HepG2 (cell line): ENCODE measurements around the gene SULT2B1. TPM values are rescaled to one million over a fixed set of nuclear protein-coding genes. Genes with fewer than 3 reads are reported as not detected.

ENCODE experiments used
- CHD2 ChIP-seq: IDR thresholded peaks from 2 replicates; pipeline ENCODE4 v1.6.1; 2011; ENCODE audit warnings: low read depth, low read length, improper control_type of control experiment
- DMAP1 ChIP-seq: IDR thresholded peaks from 2 replicates; pipeline ENCODE4 v1.6.1; 2016
- GABPA ChIP-seq, 2 experiments: IDR thresholded peaks; 2 replicates each; pipeline ENCODE4 v1.6.1; 2011 to 2016; ENCODE audit warnings: low read depth in 2 of 2, low read length in 1 of 2, missing biosample characterization in 1 of 2, missing genetic modification characterization in 1 of 2
- MAFG ChIP-seq: sonication (generic); formaldehyde crosslinking; IDR thresholded peaks from 2 replicates; pipeline ENCODE4 v1.5.1; 2020; ENCODE audit warnings: mild to moderate bottlenecking, missing genetic modification reagents
- MEIS1 ChIP-seq: sonication (generic); formaldehyde crosslinking; IDR thresholded peaks from 2 replicates; pipeline ENCODE4 v1.9.0; 2021; ENCODE audit warnings: mild to moderate bottlenecking, missing genetic modification reagents, moderate library complexity, borderline replicate concordance
- MYPOP ChIP-seq: sonication (generic); formaldehyde crosslinking; IDR thresholded peaks from 2 replicates; pipeline ENCODE4 v1.8.1; 2023; ENCODE audit warnings: mild to moderate bottlenecking, moderate library complexity, missing genetic modification reagents
- POGZ ChIP-seq: sonication (generic); formaldehyde crosslinking; IDR thresholded peaks from 2 replicates; pipeline ENCODE4 v1.4.0; 2020; ENCODE audit warnings: mild to moderate bottlenecking, missing genetic modification reagents
- SRY ChIP-seq: sonication (generic); formaldehyde crosslinking; IDR thresholded peaks from 2 replicates; pipeline ENCODE4 v1.8.0; 2022; ENCODE audit warnings: mild to moderate bottlenecking, missing genetic modification reagents
- ZC3H13 ChIP-seq: sonication (generic); formaldehyde crosslinking; IDR thresholded peaks from 2 replicates; pipeline ENCODE4 v1.8.1; 2023; ENCODE audit warnings: mild to moderate bottlenecking, missing genetic modification reagents, moderate library complexity
- ZNF160 ChIP-seq: sonication (generic); formaldehyde crosslinking; IDR thresholded peaks from 2 replicates; pipeline ENCODE4 v1.8.0; 2022; ENCODE audit warnings: mild to moderate bottlenecking, inconsistent platforms, missing genetic modification reagents
- ZNF225 ChIP-seq: sonication (generic); formaldehyde crosslinking; IDR thresholded peaks from 2 replicates; pipeline ENCODE4 v1.4.0; 2020; ENCODE audit warnings: mild to moderate bottlenecking, missing genetic modification reagents
- ZNF329 ChIP-seq: sonication (generic); formaldehyde crosslinking; IDR thresholded peaks from 2 replicates; pipeline ENCODE4 v1.9.0; 2021; ENCODE audit warnings: low read depth, mild to moderate bottlenecking, missing genetic modification reagents
- ZNF75D ChIP-seq: sonication (generic); formaldehyde crosslinking; IDR thresholded peaks from 2 replicates; pipeline ENCODE4 v1.8.1; 2023; ENCODE audit warnings: missing genetic modification reagents, mild to moderate bottlenecking, borderline replicate concordance
- ZNF777 ChIP-seq: sonication (generic); formaldehyde crosslinking; IDR thresholded peaks from 2 replicates; pipeline ENCODE4 v1.4.0; 2020; ENCODE audit warnings: missing genetic modification reagents
- polyA plus RNA-seq, 8 experiments: library from polyadenylated mRNA; depleted of rRNA in 3 of 8; stranded (reverse) in 7 of 8; unstranded in 1 of 8; fragments of >200 nt; fragmentation: Illumina TruSeq in 4 of 8; extraction: Trizol in 4 of 8; gene quantifications; 2 replicates each; pipeline versions ENCODE4 v1.2.1 to v1.2.3, GENCODE V29; 2011 to 2016; ENCODE audit warnings: low read depth in 4 of 8, missing spikeins in 1 of 8, mixed read lengths in 1 of 8; ENCODE audit not compliant: insufficient read depth in 1 of 8
- total RNA-seq, 5 experiments: library from RNA; depleted of rRNA; stranded (reverse); fragments of >200 nt; fragmentation: Illumina TruSeq; extraction: Trizol; gene quantifications; 2 replicates each; pipeline ENCODE4 v1.2.3, GENCODE V29; 2016; ENCODE audit warnings: low read depth in 1 of 5
- TF ChIP-seq, protein P1 (sequence below): IDR thresholded peaks from 2 replicates; pipeline ENCODE4 v1.4.0; 2020; ENCODE audit warnings: mild to moderate bottlenecking, missing genetic modification reagents
- TF ChIP-seq, protein P2 (sequence below): sonication (generic); formaldehyde crosslinking; IDR thresholded peaks from 2 replicates; pipeline ENCODE4 v1.4.0; 2020; ENCODE audit warnings: missing genetic modification reagents, borderline replicate concordance
- TF ChIP-seq, protein P3 (sequence below): IDR thresholded peaks from 2 replicates; pipeline ENCODE4 v1.6.1; 2016; ENCODE audit warnings: mild to moderate bottlenecking

Gene SULT2B1
- total and polyA plus RNA-seq, 2 of the 13 experiments (the other 11 are each of a cell fraction or from before 2014, with no cell fraction given) = 0.13 TPM; not detected in 1

GRCh38 chr19:48588670-48589401, 36.9 kb downstream of the SULT2B1 start (continued):
- TF ChIP-seq MYPOP (CRISPR knock-in tag) = 0 out of 2 replicates have a peak, but pooled peaks have one; percentile 32
- no peak for TF ChIP-seq SRY
- no peak for TF ChIP-seq MAFG (CRISPR knock-in tag)
- 0 out of 2 replicates have a peak, but pooled peaks have one; percentile 42 for TF ChIP-seq POGZ (CRISPR knock-in tag)
- TF ChIP-seq CHD2 = no peak
- TF ChIP-seq, protein P1, sequence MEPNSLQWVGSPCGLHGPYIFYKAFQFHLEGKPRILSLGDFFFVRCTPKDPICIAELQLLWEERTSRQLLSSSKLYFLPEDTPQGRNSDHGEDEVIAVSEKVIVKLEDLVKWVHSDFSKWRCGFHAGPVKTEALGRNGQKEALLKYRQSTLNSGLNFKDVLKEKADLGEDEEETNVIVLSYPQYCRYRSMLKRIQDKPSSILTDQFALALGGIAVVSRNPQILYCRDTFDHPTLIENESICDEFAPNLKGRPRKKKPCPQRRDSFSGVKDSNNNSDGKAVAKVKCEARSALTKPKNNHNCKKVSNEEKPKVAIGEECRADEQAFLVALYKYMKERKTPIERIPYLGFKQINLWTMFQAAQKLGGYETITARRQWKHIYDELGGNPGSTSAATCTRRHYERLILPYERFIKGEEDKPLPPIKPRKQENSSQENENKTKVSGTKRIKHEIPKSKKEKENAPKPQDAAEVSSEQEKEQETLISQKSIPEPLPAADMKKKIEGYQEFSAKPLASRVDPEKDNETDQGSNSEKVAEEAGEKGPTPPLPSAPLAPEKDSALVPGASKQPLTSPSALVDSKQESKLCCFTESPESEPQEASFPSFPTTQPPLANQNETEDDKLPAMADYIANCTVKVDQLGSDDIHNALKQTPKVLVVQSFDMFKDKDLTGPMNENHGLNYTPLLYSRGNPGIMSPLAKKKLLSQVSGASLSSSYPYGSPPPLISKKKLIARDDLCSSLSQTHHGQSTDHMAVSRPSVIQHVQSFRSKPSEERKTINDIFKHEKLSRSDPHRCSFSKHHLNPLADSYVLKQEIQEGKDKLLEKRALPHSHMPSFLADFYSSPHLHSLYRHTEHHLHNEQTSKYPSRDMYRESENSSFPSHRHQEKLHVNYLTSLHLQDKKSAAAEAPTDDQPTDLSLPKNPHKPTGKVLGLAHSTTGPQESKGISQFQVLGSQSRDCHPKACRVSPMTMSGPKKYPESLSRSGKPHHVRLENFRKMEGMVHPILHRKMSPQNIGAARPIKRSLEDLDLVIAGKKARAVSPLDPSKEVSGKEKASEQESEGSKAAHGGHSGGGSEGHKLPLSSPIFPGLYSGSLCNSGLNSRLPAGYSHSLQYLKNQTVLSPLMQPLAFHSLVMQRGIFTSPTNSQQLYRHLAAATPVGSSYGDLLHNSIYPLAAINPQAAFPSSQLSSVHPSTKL (CRISPR knock-in tag) = peak; percentile 53
- TF ChIP-seq ZNF75D (CRISPR knock-in tag) = no peak
- TF ChIP-seq ZNF225 (CRISPR knock-in tag) = 0 out of 2 replicates have a peak, but pooled peaks have one; percentile 16
- TF ChIP-seq ZNF329 (CRISPR knock-in tag) = no peak
- TF ChIP-seq MEIS1 = no peak
- no peak for TF ChIP-seq ZNF160 (CRISPR knock-in tag)
- TF ChIP-seq, protein P2, sequence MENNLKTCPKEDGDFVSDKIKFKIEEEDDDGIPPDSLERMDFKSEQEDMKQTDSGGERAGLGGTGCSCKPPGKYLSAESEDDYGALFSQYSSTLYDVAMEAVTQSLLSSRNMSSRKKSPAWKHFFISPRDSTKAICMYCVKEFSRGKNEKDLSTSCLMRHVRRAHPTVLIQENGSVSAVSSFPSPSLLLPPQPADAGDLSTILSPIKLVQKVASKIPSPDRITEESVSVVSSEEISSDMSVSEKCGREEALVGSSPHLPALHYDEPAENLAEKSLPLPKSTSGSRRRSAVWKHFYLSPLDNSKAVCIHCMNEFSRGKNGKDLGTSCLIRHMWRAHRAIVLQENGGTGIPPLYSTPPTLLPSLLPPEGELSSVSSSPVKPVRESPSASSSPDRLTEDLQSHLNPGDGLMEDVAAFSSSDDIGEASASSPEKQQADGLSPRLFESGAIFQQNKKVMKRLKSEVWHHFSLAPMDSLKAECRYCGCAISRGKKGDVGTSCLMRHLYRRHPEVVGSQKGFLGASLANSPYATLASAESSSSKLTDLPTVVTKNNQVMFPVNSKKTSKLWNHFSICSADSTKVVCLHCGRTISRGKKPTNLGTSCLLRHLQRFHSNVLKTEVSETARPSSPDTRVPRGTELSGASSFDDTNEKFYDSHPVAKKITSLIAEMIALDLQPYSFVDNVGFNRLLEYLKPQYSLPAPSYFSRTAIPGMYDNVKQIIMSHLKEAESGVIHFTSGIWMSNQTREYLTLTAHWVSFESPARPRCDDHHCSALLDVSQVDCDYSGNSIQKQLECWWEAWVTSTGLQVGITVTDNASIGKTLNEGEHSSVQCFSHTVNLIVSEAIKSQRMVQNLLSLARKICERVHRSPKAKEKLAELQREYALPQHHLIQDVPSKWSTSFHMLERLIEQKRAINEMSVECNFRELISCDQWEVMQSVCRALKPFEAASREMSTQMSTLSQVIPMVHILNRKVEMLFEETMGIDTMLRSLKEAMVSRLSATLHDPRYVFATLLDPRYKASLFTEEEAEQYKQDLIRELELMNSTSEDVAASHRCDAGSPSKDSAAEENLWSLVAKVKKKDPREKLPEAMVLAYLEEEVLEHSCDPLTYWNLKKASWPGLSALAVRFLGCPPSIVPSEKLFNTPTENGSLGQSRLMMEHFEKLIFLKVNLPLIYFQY (CRISPR knock-in tag) = no peak
- TF ChIP-seq ZNF777 (CRISPR knock-in tag) = no peak
- no peak for TF ChIP-seq GABPA (IDR thresholded peaks at IDR 0.05; ENCODE audit: low read depth, low read length)
- no peak for TF ChIP-seq GABPA (CRISPR knock-in tag; IDR thresholded peaks at IDR 0.05; ENCODE audit: low read depth)
- TF ChIP-seq, protein P3, sequence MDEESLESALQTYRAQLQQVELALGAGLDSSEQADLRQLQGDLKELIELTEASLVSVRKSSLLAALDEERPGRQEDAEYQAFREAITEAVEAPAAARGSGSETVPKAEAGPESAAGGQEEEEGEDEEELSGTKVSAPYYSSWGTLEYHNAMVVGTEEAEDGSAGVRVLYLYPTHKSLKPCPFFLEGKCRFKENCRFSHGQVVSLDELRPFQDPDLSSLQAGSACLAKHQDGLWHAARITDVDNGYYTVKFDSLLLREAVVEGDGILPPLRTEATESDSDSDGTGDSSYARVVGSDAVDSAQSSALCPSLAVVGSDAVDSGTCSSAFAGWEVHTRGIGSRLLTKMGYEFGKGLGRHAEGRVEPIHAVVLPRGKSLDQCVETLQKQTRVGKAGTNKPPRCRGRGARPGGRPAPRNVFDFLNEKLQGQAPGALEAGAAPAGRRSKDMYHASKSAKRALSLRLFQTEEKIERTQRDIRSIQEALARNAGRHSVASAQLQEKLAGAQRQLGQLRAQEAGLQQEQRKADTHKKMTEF (CRISPR knock-in tag) = peak; percentile 56; the same call in 1 of the 2 replicates
- TF ChIP-seq ZC3H13 (CRISPR knock-in tag) = no peak
- TF ChIP-seq DMAP1 = 0 out of 2 replicates have a peak, but pooled peaks have one; percentile 18
